GM12878 (cell line): ENCODE results near the gene OPN1MW3. TPM values are rescaled to one million over a fixed set of nuclear protein-coding genes. Genes with fewer than 3 reads are reported as not detected.
"Not testable (repeated sequence)": the region's sequence is repeated elsewhere in the genome, so short reads cannot be mapped to it uniquely, and the experiment has no call there.

Experiments
- ATAC-seq: fragments of 200-7000 bp; cut with Tn5 transposase; 3 replicates; pipeline ENCODE4 v1.9.1; 2020; ENCODE audit warnings: mild to moderate bottlenecking, moderate library complexity
- BruUV-seq: library from RNA; stranded (reverse); fragments of 400-500 nt; replicated peaks from 2 replicates; lab custom pipeline; 2021; lab: Mats Ljungman, UMichigan
- CTCF ChIA-PET: fragments of 300-600 bp; sonication (Branson Sonifier 250); formaldehyde crosslinking; extraction: SDS; loops from one replicate; lab custom pipeline; 2021; ENCODE audit warnings: inconsistent platforms; lab: Yijun Ruan, JAX
- POLR2A ChIA-PET: fragments of 350-600 bp; formaldehyde crosslinking; extraction: SDS; loops from one replicate; lab custom pipeline; 2021; ENCODE audit warnings: inconsistent platforms; lab: Charles Lee
- RAD21 ChIA-PET: fragments of 300-600 bp; sonication (Branson Sonifier 250); formaldehyde crosslinking; loops from one replicate; lab custom pipeline; 2023; ENCODE audit warnings: antibody characterized with exemption; ENCODE audit not compliant: unreplicated experiment; lab: Charles Lee
- SMC1A ChIA-PET: fragments of 300-600 bp; sonication (Branson Sonifier 250); formaldehyde crosslinking; loops from one replicate; lab custom pipeline; 2023; ENCODE audit not compliant: unreplicated experiment, uncharacterized antibody; lab: Charles Lee
- DNase-seq: peaks from one replicate; pipeline ENCODE4 v3.0.0-alpha.2; 2011; ENCODE audit warnings: low read depth, low spot score
- FAIRE-seq: peaks from 3 replicates; lab custom pipeline; 2011; peaks lifted over from hg19 to GRCh38; lab: Jason Lieb, UNC
- H2AFZ ChIP-seq: 2 replicates; pipeline ENCODE4 v1.6.0; 2011; ENCODE audit warnings: low read depth, low read length, control low read depth; ENCODE audit not compliant: control insufficient read depth
- H3K27ac ChIP-seq: 2 replicates; pipeline ENCODE4 v1.5.1; 2011; ENCODE audit warnings: control low read depth; ENCODE audit not compliant: control insufficient read depth, insufficient read depth
- H3K27me3 ChIP-seq, 2 experiments: replicated peaks in 1 of 2; 2 replicates each; pipeline versions ENCODE4 v1.6.0 to v1.6.1; 2011; ENCODE audit warnings: low read length in 1 of 2; ENCODE audit not compliant: control insufficient read depth in 2 of 2, insufficient read depth in 2 of 2
- H3K36me3 ChIP-seq, 2 experiments: 2 replicates each; pipeline ENCODE4 v1.5.1; 2011; ENCODE audit warnings: low read length in 1 of 2; ENCODE audit not compliant: control insufficient read depth in 2 of 2, insufficient read depth in 2 of 2
- H3K4me1 ChIP-seq: 2 replicates; pipeline ENCODE4 v1.6.1; 2011; ENCODE audit warnings: mild to moderate bottlenecking, low read length, moderate library complexity, mixed read lengths; ENCODE audit not compliant: control insufficient read depth, insufficient read depth
- H3K4me2 ChIP-seq: 2 replicates; pipeline ENCODE4 v1.6.0; 2011; ENCODE audit warnings: control low read depth; ENCODE audit not compliant: control insufficient read depth, insufficient read depth
- H3K4me3 ChIP-seq: fragments of 200-600 bp; sonication (generic); 2 replicates; pipeline ENCODE4 v1.5.1; 2016
- H3K79me2 ChIP-seq: 2 replicates; pipeline ENCODE4 v1.6.0; 2011; ENCODE audit warnings: low read length; ENCODE audit not compliant: control insufficient read depth, insufficient read depth
- H3K9ac ChIP-seq: 2 replicates; pipeline ENCODE4 v1.8.0; 2011; ENCODE audit warnings: low read length, control low read depth, mixed read lengths; ENCODE audit not compliant: control insufficient read depth, insufficient read depth
- H3K9me3 ChIP-seq: replicated peaks from 3 replicates; pipeline ENCODE4 v1.5.1; 2011; ENCODE audit warnings: mild to moderate bottlenecking, low read length; ENCODE audit not compliant: control insufficient read depth, insufficient read depth
- H4K20me1 ChIP-seq: 2 replicates; pipeline ENCODE4 v1.6.0; 2011; ENCODE audit not compliant: control insufficient read depth, insufficient read depth
- ESRRA ChIP-seq: IDR thresholded peaks from 2 replicates; pipeline ENCODE4 v1.6.1; 2012; ENCODE audit warnings: mild to moderate bottlenecking, low read length, improper control_type of control experiment
- HDAC2 ChIP-seq: fragments of 200-600 bp; sonication (generic); IDR thresholded peaks from 2 replicates; pipeline ENCODE4 v1.6.1; 2017
- KAT2A ChIP-seq: conservative IDR thresholded peaks from 2 replicates; pipeline ENCODE4 v1.6.1; 2011; ENCODE audit warnings: low read depth, low read length; ENCODE audit not compliant: control insufficient read depth
- NFXL1 ChIP-seq: fragments of 450-650 bp; IDR thresholded peaks from 2 replicates; pipeline ENCODE4 v1.6.1; 2017; ENCODE audit warnings: antibody characterized with exemption, mild to moderate bottlenecking, borderline replicate concordance
- SP1 ChIP-seq: IDR thresholded peaks from one replicate; pipeline ENCODE4 v1.6.1; 2011; ENCODE audit warnings: low read depth, low read length
- ZBED1 ChIP-seq: IDR thresholded peaks from 2 replicates; pipeline ENCODE4 v1.6.1; 2016; ENCODE audit warnings: borderline replicate concordance
- WGBS: methylation state at CpG from one replicate; pipeline ENCODE4 v1.1.6; 2016; ENCODE audit warnings: low lambda C conversion rate; ENCODE audit not compliant: insufficient replicate concordance, insufficient coverage; ENCODE audit errors: missing lambda C conversion rate; 5-methylcytosine and 5-hydroxymethylcytosine counted together
- in situ Hi-C: fragments of 300-500 bp; cut with MboI; formaldehyde crosslinking; loops from 9 replicates; pipeline ENCODE4 v1.14.3; 2018; ENCODE audit warnings: mixed read lengths
- intact Hi-C: fragments of 100-400 bp; cut with micrococcal nuclease; formaldehyde crosslinking; loops from one replicate; pipeline ENCODE4 v1.14.2; 2022; ENCODE audit not compliant: unreplicated experiment
- polyA plus RNA-seq, 11 experiments: library from polyadenylated mRNA; depleted of rRNA in 4 of 11; unstranded in 6 of 11; stranded (reverse) in 5 of 11; fragments of >200 nt; fragmentation: Nextera tagmentation in 4 of 11; fragmentation: Illumina TruSeq in 1 of 11; extraction: Ambion mirVana in 4 of 11; extraction: Trizol in 1 of 11; gene quantifications; 1 replicate in 1 of 11; 2 replicates in 10 of 11; pipeline versions ENCODE4 v1.2.1 to v1.2.3, GENCODE V29; 2011 to 2016; ENCODE audit warnings: inconsistent platforms in 2 of 11, missing spikeins in 2 of 11, low read depth in 1 of 11
- total RNA-seq, 4 experiments: library from RNA; depleted of rRNA in 3 of 4; stranded (reverse); fragments of >200 nt in 3 of 4; fragmentation: Illumina TruSeq in 1 of 4; extraction: Trizol in 1 of 4; gene quantifications; 2 replicates each; pipeline versions ENCODE4 v1.2.1 to v1.2.3, GENCODE V29; 2013 to 2021
- TF ChIP-seq, protein P1 (sequence below): fragments of 450-650 bp; IDR thresholded peaks from 2 replicates; pipeline ENCODE4 v1.6.1; 2018; ENCODE audit warnings: borderline replicate concordance, mild to moderate bottlenecking; ENCODE audit not compliant: partially characterized antibody
- TF ChIP-seq, protein P2 (sequence below): IDR thresholded peaks from 2 replicates; pipeline ENCODE4 v1.6.1; 2011; ENCODE audit warnings: low read depth, mild to moderate bottlenecking, low read length, moderate library complexity, borderline replicate concordance; ENCODE audit errors: extremely low read depth
- TF ChIP-seq, protein P3 (sequence below): fragments of 450-650 bp; IDR thresholded peaks from 2 replicates; pipeline ENCODE4 v1.6.1; 2017; ENCODE audit warnings: low read depth, mild to moderate bottlenecking, moderate library complexity
- TF ChIP-seq, protein P4 (sequence below): IDR thresholded peaks from 2 replicates; pipeline ENCODE4 v1.6.1; 2011; ENCODE audit warnings: low read depth, low read length, improper control_type of control experiment, borderline replicate concordance

Gene OPN1MW3
- total and polyA plus RNA-seq, 10 of the 15 experiments (the other 5 are each of a cell fraction or from before 2014, with no cell fraction given), result not detected

DNA sequence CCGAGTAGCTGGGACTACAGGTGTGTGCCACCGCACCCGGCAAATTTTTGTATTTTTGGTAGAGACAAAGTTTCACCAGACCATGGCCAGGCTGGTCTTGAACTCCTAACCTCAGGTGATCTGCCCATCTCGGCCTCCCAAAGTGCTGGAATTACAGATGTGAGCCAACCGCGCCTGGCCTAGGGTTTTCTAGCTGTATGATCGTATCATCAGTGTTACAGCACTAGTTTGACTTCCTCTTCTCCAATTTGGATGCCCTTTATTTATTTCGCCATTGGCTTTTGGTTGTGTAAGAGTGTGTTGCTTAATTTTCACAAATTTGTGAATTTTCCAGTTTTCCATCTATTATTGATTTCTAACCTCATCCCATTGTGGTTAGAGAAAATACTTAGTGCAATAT lies 43.4 kb downstream of the OPN1MW3 start:
- WGBS, result 56% methylated on average over 8 of the region's 8 CpGs
- BruUV-seq, result no TSS peak
- in situ Hi-C loops, result loop anchor here (25.0 kb wide), 1 partner anchor 164 kb away; the partner anchor contains the start of gene OPN1LW

DNA sequence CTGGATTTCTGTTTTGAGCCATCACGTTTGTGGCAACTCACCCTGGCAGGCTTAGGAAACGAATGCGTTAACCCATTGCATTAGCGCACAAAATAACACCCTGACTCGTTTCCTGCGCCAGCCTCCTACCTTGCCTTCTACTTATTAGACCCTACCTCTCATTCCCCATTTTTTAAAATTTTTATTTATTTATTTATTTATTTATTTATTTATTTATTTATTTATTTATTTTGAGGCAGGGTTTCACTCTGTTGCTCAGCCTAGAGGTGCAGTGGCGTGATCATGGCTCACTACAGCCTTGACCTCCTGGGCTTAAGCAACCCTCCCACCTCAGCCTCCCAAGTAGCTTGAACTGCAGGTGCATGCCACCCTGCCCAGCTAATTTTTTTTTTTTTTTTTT lies 45.6 kb downstream of the OPN1MW3 start:
- H3K27ac ChIP-seq, H3K4me2 ChIP-seq, DNase-seq, H3K4me3 ChIP-seq, H3K4me1 ChIP-seq, POLR2A ChIA-PET, BruUV-seq, H3K79me2 ChIP-seq, H3K9ac ChIP-seq, H3K36me3 ChIP-seq, H2AFZ ChIP-seq, RAD21 ChIA-PET, intact Hi-C loops, ATAC-seq, H4K20me1 ChIP-seq, CTCF ChIA-PET, FAIRE-seq, H3K9me3 ChIP-seq, H3K27me3 ChIP-seq, SMC1A ChIA-PET: not testable (repeated sequence)
- in situ Hi-C loops, result loop anchor here (25.0 kb wide), 1 partner anchor 166 kb away; the partner anchor contains the start of gene OPN1LW
- WGBS, result 72% methylated on average over 7 of the region's 7 CpGs

More for the DNA sequence above, 43.4 kb downstream of the OPN1MW3 start:
- H3K27ac ChIP-seq, result no peak overlapping the region
- no peaks in the 10 kb centered on the region for H4K20me1 ChIP-seq
- no peaks in the 10 kb centered on the region; the same call in 2 of the 3 replicates for H3K9me3 ChIP-seq
- ChIA-PET POLR2A (no interaction called here), RAD21 (no interaction called here), CTCF (interaction anchor here (1.0 kb wide), 1 partner anchor 8 kb away, joined by 4 read pairs; no protein-coding TSS in a partner anchor), SMC1A (no interaction called here)
- intact Hi-C loops, result no loop called here
- no peaks in the 10 kb centered on the region; the same call in 1 of the 2 replicates for H3K4me1 ChIP-seq
- no peak overlapping the region for H3K9ac ChIP-seq
- TF ChIP-seq, protein P1, sequence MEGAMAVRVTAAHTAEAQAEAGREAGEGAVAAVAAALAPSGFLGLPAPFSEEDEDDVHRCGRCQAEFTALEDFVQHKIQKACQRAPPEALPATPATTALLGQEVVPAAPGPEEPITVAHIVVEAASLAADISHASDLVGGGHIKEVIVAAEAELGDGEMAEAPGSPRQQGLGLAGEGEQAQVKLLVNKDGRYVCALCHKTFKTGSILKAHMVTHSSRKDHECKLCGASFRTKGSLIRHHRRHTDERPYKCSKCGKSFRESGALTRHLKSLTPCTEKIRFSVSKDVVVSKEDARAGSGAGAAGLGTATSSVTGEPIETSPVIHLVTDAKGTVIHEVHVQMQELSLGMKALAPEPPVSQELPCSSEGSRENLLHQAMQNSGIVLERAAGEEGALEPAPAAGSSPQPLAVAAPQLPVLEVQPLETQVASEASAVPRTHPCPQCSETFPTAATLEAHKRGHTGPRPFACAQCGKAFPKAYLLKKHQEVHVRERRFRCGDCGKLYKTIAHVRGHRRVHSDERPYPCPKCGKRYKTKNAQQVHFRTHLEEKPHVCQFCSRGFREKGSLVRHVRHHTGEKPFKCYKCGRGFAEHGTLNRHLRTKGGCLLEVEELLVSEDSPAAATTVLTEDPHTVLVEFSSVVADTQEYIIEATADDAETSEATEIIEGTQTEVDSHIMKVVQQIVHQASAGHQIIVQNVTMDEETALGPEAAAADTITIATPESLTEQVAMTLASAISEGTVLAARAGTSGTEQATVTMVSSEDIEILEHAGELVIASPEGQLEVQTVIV, result no peak
- no peak for TF ChIP-seq ESRRA
- TF ChIP-seq NFXL1, result no peak
- no peak for TF ChIP-seq ZBED1
- TF ChIP-seq, protein P2, sequence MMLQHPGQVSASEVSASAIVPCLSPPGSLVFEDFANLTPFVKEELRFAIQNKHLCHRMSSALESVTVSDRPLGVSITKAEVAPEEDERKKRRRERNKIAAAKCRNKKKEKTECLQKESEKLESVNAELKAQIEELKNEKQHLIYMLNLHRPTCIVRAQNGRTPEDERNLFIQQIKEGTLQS, result no peak
- TF ChIP-seq, protein P3, sequence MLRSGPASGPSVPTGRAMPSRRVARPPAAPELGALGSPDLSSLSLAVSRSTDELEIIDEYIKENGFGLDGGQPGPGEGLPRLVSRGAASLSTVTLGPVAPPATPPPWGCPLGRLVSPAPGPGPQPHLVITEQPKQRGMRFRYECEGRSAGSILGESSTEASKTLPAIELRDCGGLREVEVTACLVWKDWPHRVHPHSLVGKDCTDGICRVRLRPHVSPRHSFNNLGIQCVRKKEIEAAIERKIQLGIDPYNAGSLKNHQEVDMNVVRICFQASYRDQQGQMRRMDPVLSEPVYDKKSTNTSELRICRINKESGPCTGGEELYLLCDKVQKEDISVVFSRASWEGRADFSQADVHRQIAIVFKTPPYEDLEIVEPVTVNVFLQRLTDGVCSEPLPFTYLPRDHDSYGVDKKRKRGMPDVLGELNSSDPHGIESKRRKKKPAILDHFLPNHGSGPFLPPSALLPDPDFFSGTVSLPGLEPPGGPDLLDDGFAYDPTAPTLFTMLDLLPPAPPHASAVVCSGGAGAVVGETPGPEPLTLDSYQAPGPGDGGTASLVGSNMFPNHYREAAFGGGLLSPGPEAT, result no peak
- no peak for TF ChIP-seq SP1
- no peak for TF ChIP-seq KAT2A
- no peak for TF ChIP-seq HDAC2
- TF ChIP-seq, protein P4, sequence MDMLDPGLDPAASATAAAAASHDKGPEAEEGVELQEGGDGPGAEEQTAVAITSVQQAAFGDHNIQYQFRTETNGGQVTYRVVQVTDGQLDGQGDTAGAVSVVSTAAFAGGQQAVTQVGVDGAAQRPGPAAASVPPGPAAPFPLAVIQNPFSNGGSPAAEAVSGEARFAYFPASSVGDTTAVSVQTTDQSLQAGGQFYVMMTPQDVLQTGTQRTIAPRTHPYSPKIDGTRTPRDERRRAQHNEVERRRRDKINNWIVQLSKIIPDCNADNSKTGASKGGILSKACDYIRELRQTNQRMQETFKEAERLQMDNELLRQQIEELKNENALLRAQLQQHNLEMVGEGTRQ, result no peak
- FAIRE-seq (no peak), ATAC-seq (no peak), DNase-seq (no peak)
- no peaks in the 10 kb centered on the region for H3K36me3 ChIP-seq
- H3K27me3 ChIP-seq, result no peaks in the 10 kb centered on the region
- no peak overlapping the region for H3K4me3 ChIP-seq
- no peaks in the 10 kb centered on the region for H3K79me2 ChIP-seq
- no peak overlapping the region for H3K4me2 ChIP-seq
- no peak overlapping the region for H2AFZ ChIP-seq
